Fibroblast of the aortic adventitia (primary cell): Measurements from ENCODE around the gene DAP3. TPM values are rescaled to one million over a fixed set of nuclear protein-coding genes. Genes with fewer than 3 reads are reported as not detected.
"Not testable (repeated sequence)": the region's sequence is repeated elsewhere in the genome, so short reads cannot be mapped to it uniquely, and the experiment has no call there.

ENCODE experiments used
- DNase-seq: peaks from one replicate; pipeline ENCODE4 v3.0.0-alpha.2; 2010; ENCODE audit warnings: low read depth
- H3K4me3 ChIP-seq: 2 replicates; pipeline ENCODE4 v1.5.1; 2011; ENCODE audit warnings: low read depth, mild to moderate bottlenecking, control low read depth, low read length, moderate library complexity
- total RNA-seq: library from RNA; depleted of rRNA; stranded (reverse); fragments of >200 nt; gene quantifications from 2 replicates; pipeline ENCODE4 v1.2.3, GENCODE V29; 2012; ENCODE audit warnings: low replicate concordance
- TF ChIP-seq, protein P1 (sequence below): IDR thresholded peaks from 2 replicates; pipeline ENCODE4 v1.5.1; 2011; ENCODE audit warnings: mild to moderate bottlenecking, low read length, control low read depth, inconsistent platforms; ENCODE audit not compliant: insufficient read depth

The DAP3 gene
- total RNA-seq, 1 donor = 73.7 TPM

DNA sequence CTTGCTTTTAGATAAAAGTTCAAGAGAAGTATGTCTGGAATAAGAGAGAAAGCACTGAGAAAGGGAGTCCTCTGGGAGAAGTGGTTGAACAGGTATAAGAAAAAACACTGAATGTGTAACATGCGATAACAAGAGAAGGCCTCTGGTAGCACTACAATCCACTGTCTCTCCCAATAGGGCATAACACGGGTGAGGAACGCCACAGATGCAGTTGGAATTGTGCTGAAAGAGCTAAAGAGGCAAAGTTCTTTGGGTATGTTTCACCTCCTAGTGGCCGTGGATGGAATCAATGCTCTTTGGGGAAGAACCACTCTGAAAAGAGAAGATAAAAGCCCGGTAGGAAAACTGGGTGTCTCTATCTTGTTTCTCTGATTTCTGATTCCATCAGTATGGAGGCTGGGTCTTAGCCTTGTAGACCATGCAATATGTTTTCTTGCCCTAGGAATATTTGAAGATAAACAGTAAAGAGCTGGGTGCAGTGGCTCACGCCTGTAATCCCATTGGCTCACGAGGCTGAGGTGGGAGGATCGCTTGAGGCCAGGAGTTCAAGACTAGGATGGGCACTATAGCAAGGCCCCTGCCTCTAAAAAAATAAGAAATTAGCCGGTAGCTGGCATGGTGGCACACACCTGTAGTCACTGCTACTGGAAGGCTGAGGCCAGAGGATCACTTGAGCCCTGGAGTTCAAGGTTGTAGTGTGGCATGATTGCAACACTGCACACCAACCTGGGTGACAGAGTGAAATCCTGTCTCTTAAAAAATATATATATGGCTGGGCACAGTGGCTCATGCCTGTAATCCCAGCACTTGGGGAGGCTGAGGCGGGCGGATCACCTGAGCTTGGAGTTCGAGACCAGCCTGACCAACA lies 40.4 kb downstream of the DAP3 start:
- H3K4me3 ChIP-seq = no peak overlapping the region
- DNase-seq = peak; percentile 75
- TF ChIP-seq, protein P1, sequence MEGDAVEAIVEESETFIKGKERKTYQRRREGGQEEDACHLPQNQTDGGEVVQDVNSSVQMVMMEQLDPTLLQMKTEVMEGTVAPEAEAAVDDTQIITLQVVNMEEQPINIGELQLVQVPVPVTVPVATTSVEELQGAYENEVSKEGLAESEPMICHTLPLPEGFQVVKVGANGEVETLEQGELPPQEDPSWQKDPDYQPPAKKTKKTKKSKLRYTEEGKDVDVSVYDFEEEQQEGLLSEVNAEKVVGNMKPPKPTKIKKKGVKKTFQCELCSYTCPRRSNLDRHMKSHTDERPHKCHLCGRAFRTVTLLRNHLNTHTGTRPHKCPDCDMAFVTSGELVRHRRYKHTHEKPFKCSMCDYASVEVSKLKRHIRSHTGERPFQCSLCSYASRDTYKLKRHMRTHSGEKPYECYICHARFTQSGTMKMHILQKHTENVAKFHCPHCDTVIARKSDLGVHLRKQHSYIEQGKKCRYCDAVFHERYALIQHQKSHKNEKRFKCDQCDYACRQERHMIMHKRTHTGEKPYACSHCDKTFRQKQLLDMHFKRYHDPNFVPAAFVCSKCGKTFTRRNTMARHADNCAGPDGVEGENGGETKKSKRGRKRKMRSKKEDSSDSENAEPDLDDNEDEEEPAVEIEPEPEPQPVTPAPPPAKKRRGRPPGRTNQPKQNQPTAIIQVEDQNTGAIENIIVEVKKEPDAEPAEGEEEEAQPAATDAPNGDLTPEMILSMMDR = peak; percentile 80

DNA sequence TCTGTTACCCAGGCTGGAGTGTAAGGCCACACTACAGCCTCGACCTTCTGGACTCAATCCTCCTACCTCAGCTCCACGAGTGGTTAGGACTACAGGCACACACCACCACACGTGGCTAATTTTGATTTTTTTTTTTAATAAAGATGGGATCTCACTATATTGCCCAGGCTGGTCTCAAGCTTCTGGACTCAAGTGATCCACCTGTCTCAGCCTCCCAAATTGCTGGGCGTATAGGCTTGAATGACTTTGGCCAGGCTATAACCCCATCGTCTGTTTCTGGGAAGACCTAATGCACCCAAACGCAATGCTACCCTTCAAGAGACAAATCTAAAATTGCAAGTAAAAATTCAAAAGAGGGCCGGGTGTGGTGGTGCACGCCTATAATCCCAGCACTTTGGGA lies 52.1 kb downstream of the DAP3 start:
- no peak overlapping the region for H3K4me3 ChIP-seq
- no peak for DNase-seq
- TF ChIP-seq, protein P1 = no peak

DNA sequence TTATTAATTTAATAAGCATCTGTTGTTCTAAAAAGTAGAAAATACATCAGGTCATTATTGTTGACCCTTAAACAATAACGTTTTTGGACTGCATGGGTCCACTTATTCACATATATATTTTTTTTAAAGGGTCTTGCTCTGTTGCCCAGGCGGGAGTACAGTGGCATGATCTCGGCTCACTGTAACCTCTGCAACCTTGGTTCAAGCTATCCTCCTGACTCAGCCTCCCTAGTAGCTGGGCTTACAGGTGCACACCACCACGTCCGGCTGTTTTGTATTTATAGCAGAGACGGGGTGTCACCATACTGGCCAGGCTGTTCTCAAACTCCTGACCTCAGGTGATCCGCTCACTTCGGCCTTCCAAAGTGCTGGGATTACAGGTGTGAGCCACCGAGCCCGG lies 53.0 kb downstream of the DAP3 start:
- TF ChIP-seq, protein P1 = no peak
- DNase-seq = no peak

DNA sequence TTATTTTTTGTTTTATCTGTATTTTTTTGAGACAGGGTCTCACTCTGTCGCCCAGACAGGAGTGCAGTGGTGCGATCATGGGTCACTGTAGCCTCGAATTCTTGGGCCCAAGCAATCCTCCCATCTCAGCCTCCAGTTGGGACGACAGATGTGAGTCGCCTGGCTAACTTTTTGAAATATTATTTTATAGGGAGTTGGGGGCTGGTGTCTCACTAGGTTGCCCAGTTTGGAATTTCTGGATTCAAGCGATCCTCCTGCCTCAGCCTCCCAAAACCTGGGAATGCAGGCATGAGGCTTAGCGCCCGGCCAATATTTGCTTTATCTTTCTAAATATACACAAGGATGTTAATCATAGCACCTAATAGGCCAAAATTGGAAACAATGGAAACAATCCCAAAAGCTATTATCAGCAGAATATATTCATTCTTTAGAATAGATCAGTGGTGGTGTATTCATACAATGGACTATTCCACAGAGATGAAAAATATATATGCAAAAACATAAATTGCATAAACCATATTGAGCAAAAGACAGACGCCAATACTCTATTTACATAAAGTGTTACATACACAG lies 55.9 kb downstream of the DAP3 start:
- DNase-seq = no peak
- TF ChIP-seq, protein P1 = no peak
- H3K4me3 ChIP-seq = peak overlapping the region; percentile 81

More for the DNA sequence above, 53.0 kb downstream of the DAP3 start:
- no peak overlapping the region for H3K4me3 ChIP-seq

DNA sequence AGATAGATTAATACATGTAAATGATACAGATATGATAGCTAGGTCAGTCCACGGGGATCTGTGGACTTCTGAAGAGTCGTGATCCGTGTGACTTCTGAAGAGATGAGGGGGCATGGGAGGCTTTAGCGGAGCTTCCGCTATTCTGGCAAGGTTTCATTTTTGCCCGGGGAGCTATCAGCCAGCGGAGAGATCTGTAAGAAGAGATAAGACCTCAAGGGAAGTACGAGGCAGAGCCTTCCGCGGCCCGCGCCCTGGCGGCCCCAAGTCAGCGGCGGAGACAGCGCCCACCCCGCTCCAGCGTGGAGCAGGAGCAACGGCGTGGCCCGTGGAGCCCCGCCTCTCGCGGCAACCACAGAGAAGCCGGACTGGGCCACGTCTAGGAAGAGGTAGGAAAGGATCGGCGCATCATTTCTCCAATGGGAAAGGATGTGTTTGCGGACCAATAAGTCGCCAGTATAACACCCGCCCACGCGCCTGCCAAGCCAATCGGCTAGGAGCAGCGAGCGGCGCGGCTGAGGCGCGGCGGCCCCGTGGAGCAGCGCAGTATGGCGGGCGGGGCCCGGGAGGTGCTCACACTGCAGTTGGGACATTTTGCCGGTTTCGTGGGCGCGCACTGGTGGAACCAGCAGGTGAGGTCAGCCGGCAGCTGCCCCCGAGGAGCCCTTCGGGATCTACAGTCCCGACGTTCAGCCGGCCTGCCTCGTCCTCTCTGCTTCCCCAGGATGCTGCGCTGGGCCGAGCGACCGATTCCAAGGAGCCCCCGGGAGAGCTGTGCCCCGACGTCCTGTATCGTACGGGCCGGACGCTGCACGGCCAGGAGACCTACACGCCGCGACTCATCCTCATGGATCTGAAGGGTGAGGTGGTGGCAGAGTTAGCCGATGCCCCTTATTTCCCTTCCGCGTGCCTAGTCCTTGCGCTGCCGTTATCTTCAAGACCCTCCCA lies 56.7 kb downstream of the DAP3 start:
- H3K4me3 ChIP-seq = peak overlapping the region; percentile 81
- peak; percentile 98 for DNase-seq

DNA sequence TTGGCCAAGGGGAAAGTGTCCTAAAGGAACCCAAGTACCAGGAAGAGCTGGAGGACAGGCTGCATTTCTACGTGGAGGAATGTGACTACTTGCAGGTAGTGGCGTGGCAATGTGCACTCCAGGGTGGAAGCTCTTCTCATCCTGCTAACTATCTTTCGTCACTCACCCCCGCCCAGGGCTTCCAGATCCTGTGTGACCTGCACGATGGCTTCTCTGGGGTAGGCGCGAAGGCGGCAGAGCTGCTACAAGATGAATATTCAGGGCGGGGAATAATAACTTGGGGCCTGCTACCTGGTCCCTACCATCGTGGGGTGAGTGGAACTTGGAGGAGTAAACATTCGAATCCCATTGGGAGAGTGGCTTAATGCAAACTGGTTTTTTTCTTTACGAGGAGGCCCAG lies 58.7 kb downstream of the DAP3 start:
- H3K4me3 ChIP-seq, DNase-seq: not testable (repeated sequence)

DNA sequence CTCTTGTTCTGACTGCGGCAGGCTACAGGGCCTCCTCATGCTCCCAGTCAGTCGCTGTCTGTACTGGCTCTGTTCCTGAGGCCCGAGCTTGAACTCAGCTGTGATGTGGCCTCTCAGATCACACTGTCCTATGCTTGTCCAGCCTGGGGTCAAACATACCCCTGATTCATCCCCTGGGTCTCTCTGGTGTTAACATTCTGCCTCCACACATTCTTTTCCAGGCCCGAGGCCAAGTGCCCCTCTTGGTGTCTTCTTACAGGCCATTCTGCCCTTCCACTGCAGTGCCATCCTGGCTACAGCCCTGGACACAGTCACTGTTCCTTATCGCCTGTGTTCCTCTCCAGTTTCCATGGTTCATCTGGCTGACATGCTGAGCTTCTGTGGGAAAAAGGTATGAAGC lies 59.2 kb downstream of the DAP3 start:
- not testable (repeated sequence) for DNase-seq

DNA sequence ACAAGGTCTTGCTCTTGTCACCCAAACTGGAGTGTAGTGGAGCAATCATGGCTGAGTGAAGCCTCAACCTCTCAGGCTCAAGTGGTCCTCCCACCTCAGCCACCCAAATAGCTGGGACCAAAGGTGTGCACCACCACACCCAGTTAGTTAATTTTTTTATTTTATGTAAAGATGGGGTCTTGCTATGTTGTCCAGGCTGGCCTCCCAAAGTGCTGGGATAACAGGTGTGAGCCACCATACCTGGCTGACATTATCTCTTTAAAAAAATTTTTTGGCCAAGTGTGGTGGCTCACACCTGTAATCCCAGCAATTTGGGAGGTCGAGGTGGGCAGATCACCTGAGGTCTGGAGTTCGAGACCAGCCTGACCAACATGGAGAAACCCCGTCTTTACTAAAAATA lies 70.1 kb downstream of the DAP3 start:
- not testable (repeated sequence) for DNase-seq, H3K4me3 ChIP-seq

More for the DNA sequence above, 59.2 kb downstream of the DAP3 start:
- H3K4me3 ChIP-seq = not testable (repeated sequence)
